ENCODE data around the gene LCE7A.
A peak's percentile ranks its signal among the peaks of the same experiment; 100 is the strongest.

LCE7A gene, protein sequence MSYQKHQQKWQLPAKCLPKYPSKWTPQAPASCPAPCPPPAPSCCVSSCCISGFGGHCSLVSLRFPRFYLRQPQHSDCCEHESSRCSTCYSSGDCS

DNA sequence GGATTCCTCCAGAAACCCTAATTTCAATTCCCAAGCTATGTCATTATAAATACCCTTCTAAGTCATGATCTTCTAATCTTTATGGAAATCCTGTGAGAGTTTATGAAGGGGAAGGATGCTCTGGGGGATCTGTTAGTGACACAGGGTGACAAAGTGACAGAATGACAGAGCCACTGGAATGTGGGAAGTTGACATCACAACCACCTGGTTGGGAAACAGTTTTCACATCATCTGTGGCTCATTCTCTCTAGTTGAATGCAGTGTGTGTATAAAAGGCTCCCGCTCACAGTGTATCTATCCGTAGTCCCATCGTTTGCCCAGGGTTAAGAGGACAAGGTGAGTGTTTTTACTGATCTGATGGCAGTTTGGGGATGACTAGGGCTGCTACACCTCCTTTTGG is at the start of gene LCE7A:
Gene LCE7A, plus strand, starts transcription at position 301 of the 400 bp plus-strand sequence. CDS start 702 bp downstream, outside the sequence.
- DNase-seq = no peak

DNA sequence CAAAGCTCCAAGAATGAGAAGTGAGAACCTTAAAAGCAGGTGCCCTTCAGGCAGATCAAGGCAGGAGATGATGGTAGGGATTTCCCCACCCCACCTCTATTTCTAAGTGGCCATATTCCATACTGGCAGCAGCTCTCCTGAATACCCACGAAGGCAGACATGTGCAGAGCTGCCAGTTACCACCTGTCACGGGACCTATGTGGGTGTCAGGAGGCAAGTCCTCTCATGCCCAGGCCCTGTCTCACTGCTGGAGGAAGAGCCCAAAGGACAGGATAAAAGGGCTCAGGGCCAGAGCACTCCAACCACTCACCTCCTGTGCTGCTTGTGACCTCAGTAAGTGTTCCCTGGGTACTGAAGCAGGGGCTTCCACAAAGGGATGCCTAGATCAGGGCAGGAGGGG is 48.7 kb upstream of the LCE7A start:
- DNase-seq = no peak

DNA sequence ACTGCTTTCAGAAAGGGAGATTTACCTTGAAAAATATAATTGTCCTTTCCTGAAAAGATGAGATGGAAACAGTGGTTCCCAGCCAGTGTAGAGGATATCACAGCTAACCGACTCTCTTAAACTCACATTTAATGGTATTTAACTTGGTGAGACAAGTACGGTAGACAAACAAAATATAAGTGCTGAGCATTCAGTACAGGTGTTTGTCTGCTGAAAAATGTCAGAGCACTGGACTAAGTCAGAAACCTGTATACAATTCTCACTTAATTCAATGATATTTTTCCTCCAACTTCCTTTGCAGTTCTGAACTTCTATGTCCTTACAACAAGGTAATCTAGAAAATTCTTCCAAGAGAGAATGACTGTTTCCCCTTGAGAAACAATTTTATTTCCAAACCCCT is 48.1 kb upstream of the LCE7A start, which contains the start of gene LCE1B:
Gene LCE1B, plus strand, starts transcription at position 301 of the 400 bp plus-strand sequence. CDS start 476 bp downstream, outside the sequence.
- DNase-seq = no peak

DNA sequence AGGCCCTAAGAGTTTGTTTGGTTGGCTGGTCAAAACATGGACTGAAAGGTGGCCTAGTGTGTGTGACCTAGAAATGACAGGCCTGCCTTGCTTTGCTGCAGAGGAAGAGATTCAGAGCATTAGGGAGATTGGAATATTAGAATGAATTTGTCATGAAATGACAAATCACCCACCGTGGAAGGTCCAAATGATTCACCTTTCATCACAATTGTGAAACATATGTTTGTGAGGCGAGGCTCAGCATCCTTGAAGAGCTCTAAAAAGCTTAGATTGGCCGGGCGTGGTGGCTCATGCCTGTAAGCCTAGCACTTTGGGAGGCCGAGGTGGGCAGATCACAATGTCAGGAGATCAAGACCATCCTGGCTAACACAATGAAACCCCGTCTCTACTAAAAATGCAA is 42.5 kb upstream of the LCE7A start:
- no peak for DNase-seq

DNA sequence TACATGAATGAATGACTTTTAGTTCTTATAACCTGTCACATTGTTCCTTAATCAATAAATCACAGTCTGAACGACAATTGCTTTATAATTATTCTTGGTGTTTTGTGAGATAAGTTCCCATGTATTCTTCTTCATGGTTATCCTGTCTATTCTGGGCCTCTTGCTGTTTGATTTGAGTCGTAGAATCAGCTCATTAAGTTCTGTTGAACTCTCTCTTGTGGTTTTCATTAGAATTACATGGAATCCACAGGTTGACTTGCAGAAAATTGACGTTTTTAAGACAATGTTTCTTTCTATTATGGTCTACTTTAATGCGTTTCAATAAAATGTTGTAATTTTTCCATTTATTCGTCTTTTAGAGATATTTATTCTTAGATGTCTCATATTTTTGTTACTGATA is 36.5 kb upstream of the LCE7A start:
- DNase-seq = no peak

DNA sequence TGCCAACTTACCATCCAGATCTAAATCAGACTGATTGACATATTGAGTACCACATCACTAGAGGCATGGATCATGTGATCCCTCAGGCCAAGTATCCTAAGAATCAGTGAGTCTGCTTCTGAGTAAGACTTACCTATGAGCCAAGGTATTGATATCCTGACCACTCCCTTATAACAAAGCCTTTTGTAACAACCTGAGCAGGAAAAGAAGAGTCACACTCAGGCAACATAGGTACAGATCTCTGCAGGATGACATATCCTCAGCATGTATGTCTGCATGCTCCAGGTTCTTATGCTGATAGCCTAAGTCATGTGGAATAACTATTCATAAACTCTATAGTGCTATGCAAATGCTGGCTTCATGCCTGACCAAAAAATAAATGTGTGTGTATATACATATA is 34.8 kb upstream of the LCE7A start:
- DNase-seq = no peak

DNA sequence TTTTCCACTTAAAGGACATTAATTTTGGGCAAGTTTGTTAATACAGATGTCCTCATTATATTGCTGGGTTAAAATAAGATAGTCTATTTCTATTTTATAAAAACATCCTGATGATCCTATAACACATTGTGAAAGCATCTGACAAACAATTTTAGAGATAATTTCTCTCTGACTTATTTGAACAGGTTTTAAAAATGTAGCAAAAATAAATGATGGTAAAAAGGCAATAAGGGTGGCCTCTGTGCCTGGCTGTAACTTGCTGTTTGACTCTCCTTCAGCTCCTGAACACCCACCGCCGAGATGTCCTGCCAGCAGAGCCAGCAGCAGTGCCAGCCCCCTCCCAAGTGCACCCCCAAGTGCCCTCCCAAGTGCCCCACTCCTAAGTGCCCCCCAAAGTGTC is 32.6 kb upstream of the LCE7A start, which contains the start of gene LCE1A:
Gene LCE1A, plus strand, starts transcription at position 301 of the 400 bp plus-strand sequence. Its CDS starts 0 bp downstream, at position 301.
- DNase-seq = no peak

DNA sequence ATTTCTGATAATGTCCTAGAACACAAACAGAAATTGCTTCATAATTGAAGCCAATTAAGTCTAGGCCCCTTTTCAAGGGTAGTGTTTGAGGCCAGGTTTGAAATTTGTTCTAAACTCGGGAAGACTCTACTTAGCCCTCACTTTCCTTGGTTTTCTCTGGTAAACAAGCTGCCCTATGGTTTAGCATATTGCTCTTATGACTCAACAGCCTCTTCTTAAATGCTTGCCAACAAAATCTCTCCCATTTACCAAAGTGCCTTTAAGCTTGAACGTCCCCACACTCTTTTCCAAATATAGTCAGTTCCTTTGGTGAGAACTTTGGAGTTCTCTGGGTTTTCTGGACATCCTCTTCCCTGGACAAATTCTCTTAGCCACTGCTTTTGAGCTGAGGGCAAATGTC is 22.9 kb upstream of the LCE7A start:
- DNase-seq = no peak

DNA sequence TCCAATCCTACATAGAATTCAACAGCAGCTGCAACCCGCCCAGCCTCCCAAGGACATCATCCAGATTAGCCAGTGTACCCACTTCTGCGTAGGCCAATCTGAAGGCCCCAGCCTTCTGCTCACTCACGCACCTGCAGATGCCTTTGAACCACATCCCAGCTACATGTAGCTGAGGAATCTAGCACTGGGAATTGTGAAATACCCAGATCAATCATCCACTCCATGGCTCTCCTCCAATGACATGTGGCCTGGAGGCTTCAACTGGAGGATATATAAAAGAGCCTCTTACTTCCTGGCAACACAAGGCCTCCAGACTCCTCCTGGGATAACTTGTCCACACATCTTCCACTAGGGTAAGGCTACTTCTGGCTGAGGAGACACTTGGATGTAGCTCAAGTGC is 17.2 kb upstream of the LCE7A start, which contains the start of gene LCE6A:
Gene LCE6A, plus strand, starts transcription at position 301 of the 400 bp plus-strand sequence. CDS start 665 bp downstream, outside the sequence.
- DNase-seq = no peak

DNA sequence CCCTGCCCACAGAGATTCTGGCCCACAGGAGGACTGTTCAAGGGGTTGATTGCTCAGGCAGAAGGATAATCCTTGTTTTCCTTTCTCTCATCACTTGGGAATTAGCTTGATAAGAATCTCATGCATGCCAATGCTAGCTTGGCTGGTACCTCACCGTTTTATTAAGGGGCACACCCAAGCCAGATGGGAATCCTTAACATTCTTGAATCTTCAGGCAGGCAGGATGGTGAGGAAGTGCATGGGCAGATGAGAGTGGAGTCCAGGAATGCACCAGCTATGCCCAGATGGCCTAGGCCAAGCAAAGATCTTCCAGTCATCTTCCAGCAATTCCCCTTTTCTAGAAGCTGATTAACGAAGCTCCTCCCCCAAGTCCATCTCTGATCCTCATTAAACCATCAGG is 4.1 kb upstream of the LCE7A start:
- no peak for DNase-seq

DNA sequence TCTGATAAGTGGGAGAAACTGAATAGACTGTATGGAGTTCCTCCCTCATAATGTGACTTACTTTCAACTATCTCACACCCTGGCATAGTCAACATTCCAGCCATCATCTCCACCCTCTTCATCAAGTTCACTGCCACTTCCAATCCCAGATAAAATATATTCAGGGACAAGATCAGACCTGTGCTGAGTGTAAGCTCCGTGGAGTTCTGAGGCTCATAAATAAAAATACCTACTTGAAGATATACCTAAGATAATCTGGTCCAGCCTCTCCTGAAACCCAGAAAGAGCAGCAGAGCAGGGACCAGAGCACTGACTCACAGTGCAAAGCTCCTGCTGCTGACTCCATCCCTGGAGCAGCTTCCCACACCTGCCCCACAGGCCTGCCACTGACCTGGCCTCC is 1.7 kb upstream of the LCE7A start:
- no peak for DNase-seq

DNA sequence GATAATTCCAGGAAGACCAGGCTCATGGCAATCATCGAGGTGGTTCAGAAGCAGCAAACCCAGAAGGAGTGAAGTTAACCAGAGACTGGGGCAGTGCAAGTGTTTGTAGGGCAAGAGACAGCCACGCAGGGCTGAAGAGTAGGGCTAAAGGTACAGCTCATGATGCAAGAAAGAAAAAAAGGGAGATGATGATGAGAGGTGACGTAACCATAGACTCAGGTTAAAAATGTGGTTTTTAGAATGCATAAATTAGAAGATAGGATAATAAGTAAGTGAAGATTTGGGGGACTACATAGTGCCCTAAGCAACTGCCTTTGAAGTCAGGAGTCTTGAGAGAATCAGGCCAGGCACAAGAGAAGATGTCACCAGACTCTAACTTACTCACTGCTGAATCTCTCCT is 333 bp downstream of the LCE7A start:
- no peak for DNase-seq

DNA sequence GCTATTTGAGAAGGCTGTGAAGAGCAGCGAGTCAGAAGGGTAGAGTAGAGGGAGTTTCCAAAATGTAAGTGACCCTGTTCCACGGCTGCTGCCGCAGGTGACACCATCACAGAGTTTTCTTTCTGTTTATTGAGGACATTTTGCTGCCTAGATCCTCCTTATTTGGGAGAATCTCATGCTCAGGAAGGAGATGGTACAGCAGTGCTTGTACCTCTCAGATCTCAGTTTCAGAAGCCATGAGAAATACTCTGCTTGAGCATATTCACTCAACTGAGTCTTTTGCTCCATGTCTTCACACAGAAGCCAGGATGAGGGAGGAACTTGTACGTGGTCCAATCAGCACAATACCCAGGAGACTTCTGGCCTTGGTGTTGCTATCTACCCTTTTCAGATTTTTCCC is 1.6 kb downstream of the LCE7A start:
- DNase-seq = no peak

DNA sequence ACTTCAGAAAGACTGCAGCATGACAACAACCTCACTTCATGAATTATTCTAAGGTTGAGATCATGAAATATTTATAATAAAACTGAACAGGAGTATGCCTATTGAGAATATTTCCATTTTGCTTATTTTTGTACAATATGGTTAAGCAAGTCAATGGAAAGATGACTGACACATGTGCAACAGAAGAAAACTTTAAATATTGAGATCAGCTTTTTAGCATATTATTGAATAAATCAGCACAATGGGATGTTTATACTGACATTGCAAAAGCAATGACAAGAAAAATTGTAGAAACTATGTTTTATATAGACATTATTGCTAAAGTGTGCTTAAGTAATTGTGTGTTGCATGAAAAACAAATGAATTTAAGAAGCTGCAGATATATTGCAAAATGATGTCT is 4.6 kb downstream of the LCE7A start:
- no peak for DNase-seq

DNA sequence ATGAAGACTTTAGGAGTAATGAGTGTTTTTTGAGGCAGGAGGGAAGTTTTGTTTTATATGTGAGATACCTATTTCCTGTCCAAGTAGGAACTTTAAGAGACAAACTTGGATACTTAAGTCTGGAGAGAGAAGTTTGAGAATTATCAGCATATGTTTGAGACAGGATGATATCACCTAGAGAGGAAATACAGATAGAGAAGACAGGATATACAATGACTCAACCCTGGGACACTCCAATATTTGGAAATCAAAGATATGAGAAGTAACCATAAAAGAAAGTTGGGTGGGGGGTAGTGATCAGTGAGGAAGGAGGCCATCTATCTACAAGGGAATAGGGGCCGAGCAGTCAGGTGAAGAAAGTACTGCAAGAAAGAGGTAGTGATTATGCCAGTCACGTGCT is 6.5 kb downstream of the LCE7A start:
- DNase-seq = peak; percentile 5

DNA sequence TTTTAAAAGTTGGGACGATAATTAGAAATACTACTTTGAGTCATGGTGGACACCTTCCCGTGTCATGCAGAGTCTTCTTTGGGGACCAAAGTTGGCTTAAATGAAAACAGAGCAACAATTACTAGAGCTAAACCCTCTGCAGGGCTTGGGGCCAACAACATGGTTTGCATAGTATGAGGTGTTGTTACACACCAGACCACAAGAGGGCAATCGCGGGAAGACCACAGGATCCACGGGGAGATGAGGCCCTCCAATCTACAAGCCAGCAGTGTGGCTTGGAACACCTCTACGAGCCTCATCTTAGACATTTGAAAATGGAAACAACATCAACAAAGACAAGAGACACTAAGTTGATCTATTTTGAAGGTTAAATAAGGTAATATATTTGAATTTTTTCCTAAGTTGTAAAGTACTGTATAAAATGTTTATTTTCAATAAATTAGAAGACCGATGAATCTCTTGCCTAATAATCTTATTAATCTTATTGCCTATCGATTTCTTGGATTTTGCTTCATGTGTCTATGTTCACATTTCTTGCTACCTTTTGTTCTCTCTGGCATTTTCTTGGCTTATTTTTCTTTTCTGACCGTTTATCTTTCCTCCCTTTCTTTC is 10.1 kb downstream of the LCE7A start:
- peak; percentile 61 for DNase-seq

DNA sequence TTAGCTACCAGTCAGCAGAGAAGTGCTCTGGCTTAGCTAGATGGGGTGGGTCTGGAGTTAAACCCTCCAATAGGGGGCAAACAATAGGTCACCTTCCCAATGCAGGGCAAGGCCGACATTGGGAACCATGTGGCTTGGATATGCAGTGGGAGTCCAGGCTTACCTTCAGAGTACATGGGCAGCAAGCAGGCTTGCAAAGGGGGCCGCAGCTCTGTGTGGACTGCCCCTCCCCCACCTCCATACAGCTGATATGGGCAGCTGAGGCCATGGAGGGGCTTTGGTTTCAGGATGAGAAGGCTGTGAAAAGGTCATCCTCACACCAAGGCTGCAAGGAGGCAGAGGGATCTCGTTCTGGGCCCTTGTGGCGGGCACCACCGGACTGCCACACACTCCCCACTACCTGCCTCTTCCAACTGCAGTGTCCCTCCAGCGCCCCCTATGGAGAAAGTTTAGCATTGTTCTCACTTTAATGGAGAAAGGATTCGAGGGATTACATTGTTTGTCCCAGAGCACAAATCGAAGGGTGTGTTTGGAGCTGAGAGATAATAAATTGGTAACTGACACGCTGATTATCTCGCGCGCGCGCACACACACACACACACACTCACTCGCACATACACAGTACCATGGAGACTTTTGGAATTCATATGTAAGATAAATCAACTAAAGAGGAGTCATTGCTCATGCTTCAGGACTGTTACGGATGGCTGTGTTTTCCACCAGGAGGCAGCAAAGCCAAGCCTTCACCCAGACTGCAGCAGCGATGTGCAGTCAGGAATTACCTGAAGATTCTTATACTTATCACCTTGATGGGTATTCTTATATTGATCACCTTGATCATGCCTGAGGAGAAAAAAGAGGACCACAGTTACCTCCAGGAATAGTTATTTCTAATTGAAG is 11.3 kb downstream of the LCE7A start:
- no peak for DNase-seq

DNA sequence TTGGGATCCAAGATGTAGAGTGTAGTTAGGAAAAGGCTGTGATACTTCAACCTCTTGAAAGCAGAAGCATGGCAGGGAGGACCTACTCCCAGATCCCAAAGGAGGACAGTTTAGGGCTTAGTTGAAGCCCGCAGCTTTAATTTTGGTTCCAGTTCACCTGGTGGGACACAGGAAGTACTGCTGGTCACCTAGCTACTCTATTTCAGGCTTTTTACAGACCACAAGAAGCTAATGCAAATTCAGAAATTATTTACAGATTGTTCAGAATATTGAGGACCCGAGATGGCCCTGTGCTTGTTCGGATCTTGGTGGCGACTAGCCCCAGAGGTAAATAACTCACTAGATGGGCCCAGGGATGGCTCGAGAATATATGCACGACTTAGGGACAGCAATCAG is 11.9 kb downstream of the LCE7A start:
- no peak for DNase-seq

DNA sequence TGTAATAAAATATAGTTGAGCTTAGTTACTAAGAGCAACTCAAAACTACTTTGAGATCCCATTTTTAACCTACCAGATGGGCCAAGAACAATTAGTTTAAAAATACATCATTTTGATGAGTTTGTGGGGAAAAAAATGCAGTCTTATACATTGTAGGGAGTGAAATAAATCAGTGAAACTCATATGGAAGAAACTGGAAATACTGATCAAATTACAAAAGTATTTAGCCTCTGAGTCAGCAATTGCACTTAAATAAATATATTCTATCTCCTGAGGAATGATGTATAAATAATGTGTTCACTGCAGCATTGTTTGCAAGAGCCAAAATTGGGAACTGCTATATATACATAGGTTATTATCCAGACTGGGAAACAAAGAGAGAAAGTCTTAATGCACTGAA is 13.7 kb downstream of the LCE7A start:
- DNase-seq = no peak

DNA sequence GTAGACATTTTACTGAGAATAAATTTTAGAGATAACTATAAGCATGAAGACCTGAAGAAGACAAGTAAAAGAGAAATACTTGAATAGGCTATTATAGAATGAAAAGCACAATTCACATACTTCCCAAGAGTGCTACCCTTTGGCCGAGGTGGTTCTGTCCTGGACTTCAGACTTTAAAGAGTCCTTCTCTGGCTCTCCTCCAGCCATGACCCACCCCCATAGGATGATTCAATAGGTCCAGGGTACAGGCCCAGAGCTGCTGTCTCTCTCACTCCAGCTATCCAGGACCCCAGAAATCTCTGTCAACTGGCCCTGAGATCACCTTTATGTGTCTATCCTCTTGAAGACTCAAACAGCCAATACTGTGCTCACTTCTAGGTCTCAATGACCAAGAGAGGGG is 17.0 kb downstream of the LCE7A start:
- DNase-seq = no peak

DNA sequence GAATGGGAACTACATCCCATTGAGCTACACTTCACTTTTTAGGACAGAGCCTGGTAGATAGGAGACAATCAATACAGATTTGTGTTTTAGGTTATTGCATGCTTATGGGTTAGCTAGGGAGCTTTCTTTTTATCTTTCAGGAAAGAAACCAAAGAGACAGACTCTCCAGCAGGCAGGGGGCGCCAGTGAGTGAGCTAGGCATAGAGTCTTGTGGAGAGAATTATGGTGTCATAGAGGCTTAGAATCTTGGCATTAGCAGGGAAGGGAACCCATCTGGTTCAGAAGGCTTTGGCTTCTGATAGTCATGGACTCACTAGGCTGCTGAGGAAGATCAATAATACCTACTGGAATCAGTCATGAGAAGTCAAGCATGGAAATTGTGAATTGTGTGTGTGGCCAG is 18.2 kb downstream of the LCE7A start, which contains the start of gene SMCP:
Gene SMCP, plus strand, starts transcription at position 281 of the 400 bp plus-strand sequence. CDS start 6,101 bp downstream, outside the sequence.
- peak; percentile 20 for DNase-seq

DNA sequence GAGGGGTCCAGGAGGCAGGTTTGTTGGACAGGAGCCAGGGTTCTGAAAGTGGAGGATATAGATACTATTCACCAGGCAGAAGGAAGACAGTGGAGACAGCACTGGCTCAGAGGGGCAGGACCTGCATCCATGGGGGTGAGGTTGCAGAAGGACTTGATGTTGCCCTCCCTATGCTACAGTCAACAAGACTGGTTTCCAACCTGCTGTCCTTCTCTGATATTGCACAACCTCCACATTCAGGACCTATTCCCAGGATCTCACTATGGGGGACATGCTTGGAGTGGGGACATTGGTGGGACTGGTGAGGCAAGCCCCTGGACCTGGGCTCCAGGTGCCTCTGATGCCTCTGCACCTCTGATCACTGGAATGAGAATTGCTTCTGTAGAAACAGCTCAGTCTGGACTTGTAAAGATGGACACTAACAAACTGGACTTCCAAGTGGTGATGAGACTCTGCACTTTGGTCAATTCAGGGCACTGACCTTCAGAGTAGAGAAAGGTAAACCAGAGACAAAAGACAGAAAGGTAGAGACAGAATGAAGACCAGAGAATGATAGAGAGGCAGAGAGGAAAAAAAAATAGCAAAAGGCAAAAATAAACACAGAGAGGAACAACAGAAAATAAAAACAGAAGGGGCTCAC is 19.9 kb downstream of the LCE7A start:
- no peak for DNase-seq

DNA sequence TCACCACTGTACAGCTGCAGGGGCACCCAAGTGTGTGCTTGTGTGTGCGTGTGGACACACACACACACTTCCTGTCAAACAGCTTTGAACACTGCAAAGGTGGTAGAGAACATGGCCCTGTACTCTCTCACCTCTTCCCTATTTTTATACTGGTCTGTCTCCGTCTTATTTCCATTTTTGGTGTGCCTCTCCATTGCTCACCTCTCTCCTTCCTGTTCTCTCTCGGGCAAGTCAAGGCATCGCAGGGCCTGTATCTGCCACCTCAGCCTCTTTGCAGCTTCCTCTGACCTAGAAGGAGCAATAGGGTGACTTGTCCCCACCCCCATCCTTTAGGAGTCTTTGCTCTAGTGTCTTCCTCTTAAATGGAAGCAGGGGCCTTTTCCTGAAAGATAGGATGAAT is 20.5 kb downstream of the LCE7A start:
- no peak for DNase-seq

Data from inflammatory macrophage treated with lipopolysaccharide for 4 hours (primary cell).